HG03159 (cell line): ENCODE data around the gene GADD45G.

Experiments used
- ATAC-seq: cut with Tn5 transposase; IDR thresholded peaks from one replicate; pipeline ENCODE4 v1.9.1; 2021; ENCODE audit warnings: mild to moderate bottlenecking, moderate library complexity; ENCODE audit not compliant: unreplicated experiment

GADD45G gene

GRCh38 chr9:89648247-89649000 is 43.6 kb downstream of the GADD45G start:
- no peak for ATAC-seq

GRCh38 chr9:89649039-89649691 is 44.4 kb downstream of the GADD45G start:
- ATAC-seq: no peak

- ATAC-seq: no peak
Measured at GRCh38 chr9:89654025-89654662, 49.3 kb downstream of the GADD45G start.

- ATAC-seq: no peak
Measured at GRCh38 chr9:89655056-89655989, 50.5 kb downstream of the GADD45G start.
